Stimulated activated CD4-positive, alpha-beta T cell treated with anti-CD3 and anti-CD28 coated beads, Interleukin-4, amount 100 ng/mL, for 4 hours (primary cell): ENCODE results near the gene TPH1.

ENCODE experiments used
- DNase-seq, 2 experiments: peaks; one replicate each; pipeline ENCODE4 v3.0.0-alpha.2; 2020

TPH1 gene

DNA sequence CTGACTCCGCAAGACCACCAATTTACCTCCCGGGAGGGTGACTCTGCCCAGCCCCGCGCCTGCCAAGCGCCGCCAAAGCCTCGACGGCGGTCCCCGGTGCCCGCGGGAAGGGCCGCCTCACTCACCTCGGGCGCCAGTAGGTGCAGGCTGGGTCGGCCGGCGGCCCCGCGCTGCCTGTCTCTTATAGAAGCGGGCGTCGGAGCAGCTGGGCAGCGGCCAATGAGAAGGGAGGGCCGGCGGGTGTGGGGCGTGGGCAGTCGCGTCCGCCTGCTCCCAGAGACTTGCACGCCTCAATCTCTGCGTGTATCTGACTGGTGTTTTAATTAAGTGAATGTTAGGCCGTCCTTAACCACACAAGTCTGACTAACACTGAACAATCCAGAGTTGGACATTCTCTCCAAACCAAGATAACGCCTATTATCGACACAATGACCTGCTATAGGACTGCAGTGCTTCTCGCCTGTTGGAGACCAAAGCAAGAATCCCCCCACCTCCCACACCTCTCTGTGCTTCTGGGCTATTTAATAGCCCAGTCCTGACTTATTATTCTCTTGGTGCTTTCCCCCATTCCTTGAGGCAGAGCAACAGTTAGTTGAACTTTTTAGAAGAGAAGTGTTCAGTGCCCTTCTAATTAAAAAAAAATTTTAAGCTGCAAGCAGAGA lies at the start of gene TPH1:
TSS of gene TPH1 (minus strand) at position 154 of the 662 bp plus-strand sequence. CDS start 5,507 bp downstream, outside the sequence.
- DNase-seq = no peak

DNA sequence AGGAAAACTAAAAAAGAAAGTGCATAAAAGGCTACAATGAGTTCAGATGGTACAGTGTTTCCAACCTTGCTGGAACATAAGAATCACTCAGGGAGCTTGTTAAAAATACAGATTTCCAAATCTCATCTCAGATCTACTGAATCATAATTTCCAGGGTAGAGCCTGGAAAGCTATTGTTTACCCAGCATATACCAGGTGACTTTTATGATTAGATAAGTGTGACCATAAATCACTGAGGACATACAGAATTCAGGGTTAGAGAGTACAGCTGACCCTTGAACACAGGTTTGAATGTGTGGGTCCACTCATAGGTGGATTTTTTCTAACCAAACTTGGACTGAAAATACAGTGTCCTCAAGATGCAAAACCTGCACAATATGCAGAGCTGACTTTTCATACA lies 47.9 kb upstream of the TPH1 start:
- no peak for DNase-seq

DNA sequence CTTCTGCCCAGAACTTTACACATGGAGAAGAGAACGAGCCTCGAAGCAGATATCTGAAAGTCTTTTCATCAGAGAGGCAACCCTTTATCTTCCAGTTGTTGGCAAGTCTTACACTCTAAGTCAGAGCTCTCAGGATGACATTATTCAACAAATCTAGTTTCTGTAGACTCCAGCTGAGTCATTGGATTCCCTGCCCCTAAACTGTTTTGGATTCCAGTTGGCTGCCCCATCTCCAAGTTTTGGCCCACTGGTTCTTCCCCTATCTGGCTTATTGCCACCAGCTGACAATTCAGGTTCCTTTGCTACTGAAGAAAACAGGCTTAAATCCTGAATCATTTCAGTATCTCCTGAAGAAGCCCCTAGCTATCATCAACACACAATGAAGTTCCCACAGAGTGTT lies 45.7 kb upstream of the TPH1 start:
- DNase-seq = no peak

DNA sequence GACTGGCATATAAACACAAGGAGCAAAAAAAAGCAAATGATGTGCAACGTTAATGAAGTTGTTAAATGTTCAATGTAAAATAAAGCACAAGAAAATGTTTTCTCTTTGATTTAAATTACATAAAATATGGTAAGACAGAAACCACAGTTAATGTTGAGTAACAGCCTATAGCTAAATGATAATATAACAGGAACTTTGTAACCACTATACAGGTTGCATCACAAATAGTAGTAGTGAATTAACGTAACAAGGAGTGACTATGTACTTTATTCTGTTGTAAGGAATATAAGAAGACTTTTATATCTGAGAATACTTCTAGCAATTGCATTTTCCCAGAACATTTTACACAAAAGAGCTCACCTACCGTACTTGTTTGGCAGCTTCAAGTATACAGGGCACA lies 42.9 kb upstream of the TPH1 start:
- DNase-seq = no peak

DNA sequence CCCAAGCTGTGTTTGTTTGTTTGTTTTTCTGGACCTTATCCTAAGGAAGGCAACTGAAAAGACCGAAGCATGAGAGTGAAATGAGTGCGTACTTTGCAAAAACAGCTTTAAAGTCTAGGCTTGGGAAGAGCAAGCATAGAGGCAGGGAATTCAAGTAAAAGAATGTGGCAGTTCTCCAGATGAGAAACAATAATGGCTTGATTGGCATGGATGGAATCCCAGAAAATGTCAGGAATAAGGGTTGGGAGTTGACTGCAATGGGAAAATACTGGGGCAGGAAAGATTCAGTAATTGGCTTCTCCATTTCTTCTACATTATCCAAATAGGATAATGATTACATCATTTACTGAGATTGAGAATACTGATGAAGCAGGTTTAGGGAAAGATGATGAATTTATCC lies 42.3 kb upstream of the TPH1 start:
- DNase-seq = no peak

DNA sequence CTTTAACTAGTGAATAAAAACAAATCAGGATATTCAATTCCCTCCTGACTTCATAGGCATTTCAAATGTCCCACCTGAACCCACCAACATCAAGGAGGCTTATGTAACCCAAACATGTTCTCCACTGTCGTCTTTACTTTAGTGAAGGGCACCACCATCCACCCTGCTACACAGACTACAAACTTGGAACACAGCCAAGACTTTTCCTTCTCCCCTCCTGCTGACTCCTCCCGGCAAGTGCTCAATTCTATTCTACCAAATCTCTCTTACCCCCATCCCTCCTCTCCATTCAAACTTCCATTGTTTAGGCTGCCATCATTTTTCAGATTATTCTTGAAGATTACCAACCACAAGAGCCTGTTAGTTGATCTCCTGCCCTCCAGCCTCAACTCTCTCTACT lies 35.5 kb upstream of the TPH1 start:
- no peak for DNase-seq

DNA sequence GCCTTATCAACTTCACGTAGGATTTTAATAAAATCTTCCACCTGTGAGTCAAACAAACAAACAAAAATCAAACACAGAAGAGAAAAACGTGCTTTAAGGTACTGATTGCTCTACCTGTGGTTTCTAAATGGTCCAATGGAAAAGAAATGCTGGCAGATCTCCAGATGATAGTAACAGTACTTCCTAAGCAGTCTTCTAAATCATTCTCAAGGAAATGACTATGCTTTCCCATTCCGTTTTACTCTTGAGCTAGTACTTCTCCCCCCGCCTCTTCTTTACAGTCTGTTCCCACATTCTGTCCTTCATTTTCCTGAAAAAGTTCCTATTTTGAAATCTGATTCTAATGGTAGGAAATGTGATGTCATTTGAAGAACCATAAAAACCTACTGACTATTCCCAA lies 34.4 kb upstream of the TPH1 start:
- no peak for DNase-seq

DNA sequence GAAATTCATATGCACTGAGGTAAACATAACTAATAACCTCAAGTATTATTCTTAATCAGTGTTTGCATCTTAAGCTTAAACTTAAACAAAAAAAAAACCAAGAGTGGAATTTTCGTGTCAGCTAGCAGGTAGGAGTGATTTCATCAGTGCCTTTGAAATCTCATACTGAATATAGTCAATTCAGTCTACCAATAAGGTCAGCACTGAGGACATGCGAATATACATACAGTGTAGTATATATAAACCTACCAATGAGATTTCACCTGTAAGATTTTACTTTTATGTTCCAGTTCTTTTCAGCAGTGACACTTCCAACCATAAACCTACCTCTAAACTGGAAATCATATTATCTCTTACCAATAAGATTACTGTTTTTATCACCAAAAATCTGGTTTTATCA lies 32.8 kb upstream of the TPH1 start:
- no peak for DNase-seq

DNA sequence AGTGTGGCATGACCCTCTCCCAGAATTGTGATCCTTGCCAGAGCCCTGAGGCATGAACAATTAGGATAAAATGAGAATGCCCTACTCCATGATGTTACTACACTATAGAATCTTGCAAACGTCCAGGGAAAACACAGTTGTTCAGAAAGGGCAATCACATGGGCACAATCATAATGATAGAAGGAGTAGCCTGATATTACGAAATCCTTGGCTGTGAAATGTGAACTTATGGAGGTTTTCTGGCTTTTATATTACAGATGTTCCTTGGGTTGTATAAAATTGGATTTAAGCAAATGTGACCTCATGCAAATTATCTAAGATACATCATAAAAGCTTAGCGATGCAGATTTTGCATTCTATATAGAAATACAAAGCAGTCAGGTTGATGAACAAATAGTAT lies 29.4 kb upstream of the TPH1 start:
- DNase-seq = no peak

DNA sequence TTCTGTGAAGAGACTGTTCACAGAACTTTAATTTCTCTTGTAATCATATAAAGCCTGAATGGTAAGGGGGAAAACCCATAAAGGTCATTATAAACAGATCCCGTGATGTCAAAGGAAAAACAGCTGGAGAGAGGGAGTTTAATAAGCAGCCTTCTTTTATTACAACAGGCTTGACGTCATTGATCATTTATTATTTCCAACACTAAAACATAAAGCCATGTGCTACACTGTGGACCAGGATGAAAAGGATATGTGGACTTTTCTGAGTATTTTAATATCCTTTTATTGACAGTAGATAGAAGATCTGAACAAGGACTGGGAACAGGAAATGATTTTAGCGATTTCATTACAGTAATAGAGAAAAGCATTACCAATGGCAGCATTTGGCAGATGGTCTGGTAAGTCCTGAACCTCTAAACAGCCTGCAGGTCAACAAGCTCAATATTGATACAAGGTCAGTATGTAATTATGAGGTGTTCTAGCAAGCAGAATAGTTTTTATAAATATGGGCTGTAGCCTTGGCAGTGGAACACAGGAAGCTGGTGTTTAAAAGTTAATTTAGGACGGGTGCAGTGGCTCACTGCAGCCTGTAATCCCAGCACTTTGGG lies 25.1 kb upstream of the TPH1 start:
- DNase-seq = no peak

DNA sequence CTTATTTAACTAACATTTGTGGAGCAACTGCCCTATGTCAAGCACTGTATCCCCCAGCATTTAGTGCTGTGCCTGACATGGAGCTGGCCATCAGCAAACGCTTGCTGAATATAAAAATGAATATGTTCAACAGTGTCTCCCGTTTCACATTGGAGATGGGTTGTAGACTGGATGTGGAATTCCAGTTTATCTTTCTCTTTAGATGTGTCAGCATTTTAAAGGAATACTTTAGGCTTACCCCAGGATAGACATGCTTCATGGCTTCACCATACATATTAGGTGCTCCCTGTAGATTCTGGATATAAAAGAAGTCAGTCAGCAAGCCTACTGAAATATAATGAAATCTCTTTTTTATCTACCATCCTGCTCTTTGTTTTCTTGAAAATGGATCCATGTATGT lies 21.3 kb upstream of the TPH1 start:
- DNase-seq = no peak

DNA sequence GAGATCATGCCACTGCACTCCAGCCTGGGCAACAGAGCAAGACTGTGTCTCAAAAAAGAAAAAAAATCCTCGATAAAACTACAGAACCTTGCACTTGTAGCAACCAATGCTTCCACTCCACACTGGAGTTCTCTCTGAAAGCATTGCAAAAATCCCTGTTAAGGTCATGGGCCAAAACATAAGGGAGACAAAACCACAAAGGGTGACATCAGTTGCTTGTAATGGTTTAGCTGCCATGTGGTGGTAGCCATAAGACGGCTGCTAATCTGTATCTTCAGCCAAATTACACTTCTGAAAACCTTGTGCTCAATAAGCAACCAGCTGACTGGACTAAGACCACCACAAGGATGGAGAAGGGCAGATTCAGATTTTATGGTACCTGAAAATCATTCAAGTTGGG lies 20.6 kb upstream of the TPH1 start:
- no peak for DNase-seq

DNA sequence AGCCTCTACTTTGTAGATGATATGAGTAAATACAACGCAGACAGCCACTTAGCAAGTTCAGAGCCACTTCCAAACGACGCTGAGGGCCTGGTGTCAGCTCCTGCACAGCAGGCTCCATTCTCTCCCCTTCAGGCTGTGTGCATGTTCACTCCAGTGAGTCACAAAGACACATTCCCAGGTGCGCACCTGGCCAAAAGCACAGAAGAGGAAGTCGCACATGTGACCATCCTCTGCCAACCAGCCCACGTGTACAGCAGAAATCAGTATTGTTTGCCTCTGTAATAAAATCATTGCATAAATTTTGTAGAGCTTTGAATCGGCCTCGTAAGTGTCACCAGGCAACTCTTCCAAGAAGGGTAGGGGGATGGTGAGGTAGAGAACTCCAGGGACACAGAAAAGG lies 19.5 kb upstream of the TPH1 start:
- DNase-seq = no peak

DNA sequence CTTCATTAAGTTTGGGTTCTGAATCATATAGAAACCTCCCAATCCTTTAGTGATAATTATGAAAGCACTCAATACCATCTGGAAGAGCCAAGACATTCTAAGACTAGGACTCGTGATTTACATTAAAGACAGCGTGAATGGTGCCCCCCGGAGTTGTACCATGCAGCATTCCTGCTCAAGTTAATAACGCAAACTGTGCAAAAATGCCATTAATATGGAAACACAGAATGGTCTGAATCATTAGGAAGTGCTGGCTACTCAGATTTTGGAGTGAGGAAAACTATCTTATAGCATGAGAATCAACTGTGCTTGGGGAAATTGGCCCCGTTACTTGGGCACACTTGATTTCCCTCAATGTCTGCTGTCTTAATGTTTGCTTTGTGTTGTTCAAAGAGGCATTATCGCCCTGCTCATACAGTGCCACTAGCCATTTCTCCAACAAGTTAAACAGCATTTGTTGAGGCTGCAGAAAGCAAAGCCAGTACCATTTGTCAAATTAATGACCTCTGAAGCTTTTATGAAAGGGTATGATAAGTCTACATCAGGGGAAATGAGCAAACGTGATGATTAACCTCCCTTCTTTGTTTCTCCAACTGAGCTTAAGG lies 18.5 kb upstream of the TPH1 start:
- no peak for DNase-seq

DNA sequence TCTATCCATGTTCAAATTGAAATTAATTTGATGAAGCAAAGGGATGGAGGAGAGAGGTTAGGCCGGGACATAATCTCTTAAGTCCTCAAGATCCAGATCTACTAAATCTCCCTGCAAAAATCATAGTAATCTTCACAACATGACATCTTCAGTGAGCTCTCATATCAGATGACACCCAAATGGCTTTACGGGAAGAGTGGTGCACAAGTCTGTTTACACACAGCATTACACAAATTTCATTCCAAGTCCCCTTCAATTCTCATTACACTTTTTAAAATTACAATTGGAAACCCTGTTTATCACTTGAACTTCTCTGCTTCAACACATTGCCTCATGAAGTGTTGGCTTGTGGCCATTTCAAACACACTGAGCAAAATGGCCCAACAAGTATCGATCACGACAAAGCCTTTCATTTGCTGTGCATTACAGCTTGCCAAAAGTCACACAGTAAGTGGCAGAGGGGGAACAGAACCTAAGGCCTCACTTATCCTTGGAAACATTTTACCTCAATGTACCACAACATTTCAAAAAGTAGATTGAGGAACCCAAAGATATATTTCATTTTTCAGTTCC lies 17.9 kb upstream of the TPH1 start:
- DNase-seq = no peak

DNA sequence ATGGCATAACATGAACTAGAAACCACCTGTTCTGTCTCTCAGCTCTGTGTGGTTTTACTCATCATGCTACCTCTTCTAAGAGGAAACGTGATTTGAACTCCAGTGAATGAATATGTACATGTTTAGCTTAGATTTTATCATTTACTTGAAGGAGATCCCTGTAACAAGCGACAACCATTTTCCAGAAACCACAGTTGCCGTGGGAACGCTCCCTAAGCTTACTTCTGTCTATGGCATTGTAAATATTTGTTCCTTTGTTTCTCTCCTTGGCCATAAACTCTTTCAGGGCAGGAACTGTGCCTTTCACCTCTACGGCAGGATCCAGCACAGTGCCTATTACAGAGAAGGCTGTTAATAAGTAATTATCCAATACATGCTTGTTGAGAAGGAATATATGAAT lies 17.1 kb upstream of the TPH1 start:
- DNase-seq = no peak

DNA sequence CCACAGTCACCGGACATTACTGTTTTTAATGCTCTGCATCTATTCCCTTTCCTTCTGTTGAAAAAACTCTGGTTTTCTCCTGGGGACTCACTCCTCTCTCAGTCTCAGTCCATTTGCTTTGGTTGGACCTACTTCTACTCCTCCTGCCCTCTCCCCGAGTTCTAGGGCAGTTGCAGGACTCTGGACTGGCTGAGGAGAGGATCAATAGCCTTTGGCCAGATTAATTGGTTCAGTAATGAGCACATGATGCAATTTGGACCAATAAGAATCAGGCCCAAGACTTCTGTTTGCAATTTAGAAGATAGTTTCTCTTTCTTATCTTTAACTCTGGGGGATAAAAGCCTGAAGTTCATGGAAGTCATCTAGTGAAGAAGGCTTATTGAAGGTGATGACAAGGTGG lies 15.3 kb upstream of the TPH1 start:
- no peak for DNase-seq

DNA sequence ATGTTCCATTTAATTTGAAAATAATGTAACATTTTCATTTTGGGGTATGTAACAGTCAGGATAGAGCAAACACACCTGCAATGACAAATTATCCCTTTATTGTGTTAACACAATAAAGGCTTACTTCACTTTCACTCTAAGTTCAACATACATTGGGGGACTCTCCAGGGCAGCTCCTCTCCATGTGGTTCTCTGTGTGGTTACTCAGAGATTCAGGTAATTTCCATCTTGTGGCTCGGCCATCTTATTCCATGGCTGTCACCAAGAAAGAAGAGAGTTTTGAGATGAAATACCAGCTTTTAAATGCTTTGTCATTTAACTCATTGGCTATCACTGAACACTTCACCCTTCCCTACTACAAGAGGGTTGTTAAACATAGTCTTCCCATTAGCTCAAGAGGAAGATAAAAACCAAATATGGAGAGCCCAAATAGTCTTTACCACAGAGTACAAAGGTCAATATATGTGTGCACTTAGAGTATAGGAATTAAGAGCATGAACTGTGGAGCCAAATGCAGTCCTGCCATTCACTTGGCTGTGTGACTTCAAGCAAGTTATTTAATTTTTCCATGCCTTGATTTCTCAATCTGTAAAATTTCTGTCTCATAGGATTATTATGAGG lies 10.6 kb upstream of the TPH1 start:
- no peak for DNase-seq

DNA sequence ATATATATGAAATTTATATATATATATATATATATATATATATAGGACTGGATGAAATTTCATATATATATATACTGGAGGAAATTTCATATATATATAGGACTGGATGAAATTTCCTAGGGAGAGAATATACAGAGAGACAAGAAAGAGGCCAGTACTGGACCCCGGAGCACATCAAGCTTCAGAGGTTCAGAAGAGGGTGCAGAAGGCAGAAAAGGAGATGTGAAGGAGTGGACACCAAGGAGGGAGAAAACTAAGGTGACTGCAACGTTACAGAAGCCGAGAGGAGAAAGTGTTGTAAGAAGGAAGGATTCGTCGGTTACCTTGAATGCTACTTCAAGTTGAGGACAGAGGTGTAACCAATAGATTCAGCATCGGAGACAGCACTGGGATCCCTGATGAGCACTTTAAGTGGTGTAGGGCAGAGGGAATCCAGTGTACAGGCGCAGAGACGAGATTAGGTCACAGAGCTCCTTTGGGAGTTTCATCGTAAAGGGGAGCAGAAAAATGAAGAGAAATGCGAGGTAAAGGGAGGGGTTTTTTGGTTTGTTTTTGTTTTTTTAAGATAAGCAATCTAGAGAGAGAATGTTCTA lies 8.5 kb upstream of the TPH1 start:
- DNase-seq = no peak

DNA sequence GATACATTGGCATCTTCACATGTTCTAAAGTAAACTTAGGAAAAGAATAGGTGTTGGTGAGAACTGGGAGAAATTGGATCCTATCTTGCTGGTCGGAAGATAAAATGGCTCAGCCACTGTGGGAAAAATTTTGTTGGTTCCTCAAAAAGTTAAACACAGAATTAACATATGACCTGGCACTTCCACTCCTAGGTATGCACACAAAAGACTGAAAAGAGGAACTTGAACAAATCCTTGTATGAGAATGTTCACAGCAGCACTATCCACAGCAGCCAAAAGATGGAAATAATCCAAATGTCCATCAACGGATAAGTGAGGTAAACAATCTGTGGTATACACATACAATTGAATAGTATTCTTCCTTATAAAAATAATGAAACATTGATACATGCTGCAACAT lies 4.8 kb upstream of the TPH1 start:
- no peak for DNase-seq

DNA sequence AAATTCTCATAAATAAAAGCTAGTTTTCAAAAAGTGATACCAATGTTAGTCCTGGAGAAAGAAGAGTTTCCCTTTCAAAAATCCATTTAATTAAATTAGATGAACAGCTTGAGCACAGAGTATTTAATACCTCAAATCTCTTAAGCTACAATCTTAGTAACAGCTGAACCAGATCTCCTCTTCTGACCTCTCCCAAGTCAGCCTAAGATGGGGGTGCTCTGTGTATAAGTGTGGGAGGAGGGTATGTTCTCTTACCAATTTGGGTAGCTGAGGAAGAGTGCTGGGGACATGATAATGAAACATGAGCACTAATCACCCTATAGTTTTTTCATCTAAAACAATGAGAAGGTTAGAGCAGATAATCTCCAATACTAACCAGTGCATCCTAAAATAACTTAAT lies 9.6 kb downstream of the TPH1 start:
- DNase-seq = no peak

DNA sequence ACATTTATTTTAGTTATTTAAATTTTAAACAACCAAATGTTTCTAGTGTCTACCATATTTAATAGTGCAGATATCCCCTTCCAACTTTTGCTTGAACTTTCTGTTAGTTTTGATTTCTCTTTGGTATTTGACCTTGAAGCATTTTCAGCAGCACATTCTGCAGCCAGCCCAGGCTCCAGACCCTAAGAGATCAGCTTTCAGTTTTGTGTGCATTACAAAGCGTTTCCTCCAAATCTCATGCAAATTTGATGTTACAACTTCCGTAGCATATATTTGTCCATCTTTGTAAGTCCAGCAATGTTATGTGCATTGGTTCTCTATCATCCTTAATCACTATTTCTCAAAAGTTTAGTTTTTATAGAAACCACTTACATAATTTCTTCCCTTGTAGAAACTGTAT lies 18.6 kb downstream of the TPH1 start:
- no peak for DNase-seq

DNA sequence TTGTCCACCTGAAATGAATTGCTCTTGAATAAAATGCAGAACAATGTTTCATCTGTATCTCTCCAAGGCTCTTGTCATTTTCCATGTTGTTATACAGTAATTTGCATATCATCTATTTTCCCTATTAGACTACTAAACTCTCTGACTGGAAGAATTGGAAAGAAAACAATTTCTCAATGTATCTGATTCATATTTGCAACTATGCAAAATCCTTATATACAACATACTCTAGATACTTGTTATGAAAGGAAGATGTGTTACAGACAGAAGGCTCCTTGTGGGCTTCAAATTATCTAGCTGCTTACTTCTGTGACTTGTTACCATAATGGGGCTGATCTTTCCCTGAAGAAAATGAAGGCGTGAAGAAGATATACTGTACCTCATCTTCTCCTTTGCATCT lies 23.6 kb downstream of the TPH1 start:
- DNase-seq = no peak

DNA sequence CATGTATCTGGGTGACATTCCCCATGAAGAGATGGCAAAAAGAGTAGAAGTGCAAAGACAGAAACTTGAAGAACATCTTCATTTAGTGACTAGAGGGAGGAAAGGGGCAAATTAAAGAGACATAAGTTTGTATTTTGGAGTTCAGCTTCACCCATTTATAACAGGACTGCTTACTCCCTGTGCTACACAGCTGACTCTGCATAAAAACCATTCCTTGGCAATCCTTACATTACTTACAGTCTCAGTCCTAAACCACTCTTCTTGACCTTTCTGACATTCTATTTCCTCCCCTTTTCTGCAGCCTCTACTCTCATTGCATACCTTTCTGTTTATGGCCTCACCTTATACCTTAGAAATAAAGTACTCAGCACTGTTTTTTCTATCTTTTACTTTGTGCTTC lies 26.4 kb downstream of the TPH1 start:
- DNase-seq = no peak
